ENCODE results near the gene RHOF. TPM values are rescaled to one million over a fixed set of nuclear protein-coding genes. Genes with fewer than 3 reads are reported as not detected.

The RHOF gene
- polyA plus RNA-seq, 1 experiment, result 5.3 TPM

- Histone ChIP-seq H3K4me3 (ENCODE audit: low read depth, low read length) (peak within 1 kb of the TSS; percentile 73), H3K27me3 (ENCODE audit: control insufficient read depth, insufficient read depth, low read length) (no peaks in the 10 kb centered on the region), H3K27ac (ENCODE audit: low read depth, low read length) (peak within 1 kb of the TSS; percentile 98), H3K9me3 (ENCODE audit: control insufficient read depth, insufficient read depth, low read length) (no peaks in the 10 kb centered on the region; the same call in 1 of the 2 replicates)
- CTCF ChIA-PET, result interaction anchor here (1.2 to 5.9 kb wide), 2 partner anchors 8 to 117 kb away, joined by 5 to 67 read pairs; partner anchors contain the start of gene RHOF
- POLR2A ChIA-PET, result interaction anchor here (1.4 to 6.1 kb wide), 2 partner anchors 7 to 69 kb away, joined by 9 to 58 read pairs; no protein-coding TSS in a partner anchor
- TF ChIP-seq, protein P1, sequence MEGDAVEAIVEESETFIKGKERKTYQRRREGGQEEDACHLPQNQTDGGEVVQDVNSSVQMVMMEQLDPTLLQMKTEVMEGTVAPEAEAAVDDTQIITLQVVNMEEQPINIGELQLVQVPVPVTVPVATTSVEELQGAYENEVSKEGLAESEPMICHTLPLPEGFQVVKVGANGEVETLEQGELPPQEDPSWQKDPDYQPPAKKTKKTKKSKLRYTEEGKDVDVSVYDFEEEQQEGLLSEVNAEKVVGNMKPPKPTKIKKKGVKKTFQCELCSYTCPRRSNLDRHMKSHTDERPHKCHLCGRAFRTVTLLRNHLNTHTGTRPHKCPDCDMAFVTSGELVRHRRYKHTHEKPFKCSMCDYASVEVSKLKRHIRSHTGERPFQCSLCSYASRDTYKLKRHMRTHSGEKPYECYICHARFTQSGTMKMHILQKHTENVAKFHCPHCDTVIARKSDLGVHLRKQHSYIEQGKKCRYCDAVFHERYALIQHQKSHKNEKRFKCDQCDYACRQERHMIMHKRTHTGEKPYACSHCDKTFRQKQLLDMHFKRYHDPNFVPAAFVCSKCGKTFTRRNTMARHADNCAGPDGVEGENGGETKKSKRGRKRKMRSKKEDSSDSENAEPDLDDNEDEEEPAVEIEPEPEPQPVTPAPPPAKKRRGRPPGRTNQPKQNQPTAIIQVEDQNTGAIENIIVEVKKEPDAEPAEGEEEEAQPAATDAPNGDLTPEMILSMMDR (IDR thresholded peaks at IDR 0.05; ENCODE audit: low read depth, low read length), result no peak
- no peak for DNase-seq (ENCODE audit: low read depth, low spot score)
Observed at GRCh38 chr12:121803861-121804416, 10.5 kb upstream of the RHOF start, which contains the start of gene SETD1B. TSS of gene SETD1B (plus strand) at chr12:121804009. CDS start at chr12:121804738, 729 bp downstream.

- ChIA-PET POLR2A (interaction anchor here (0.8 to 6.1 kb wide), 9 partner anchors 8 to 176 kb away, joined by 3 to 58 read pairs (median 6); partner anchors contain the start of gene PSMD9), CTCF (interaction anchor here (1.9 to 3.0 kb wide), 2 partner anchors 9 kb away, joined by 10 to 15 read pairs; partner anchors contain the start of gene RHOF)
- peak; percentile 92 for DNase-seq (ENCODE audit: low read depth, low spot score)
- Histone ChIP-seq H3K27ac (ENCODE audit: low read depth, low read length) (peak overlapping the region; percentile 98), H3K27me3 (ENCODE audit: control insufficient read depth, insufficient read depth, low read length) (no peaks in the 10 kb centered on the region), H3K9me3 (ENCODE audit: control insufficient read depth, insufficient read depth, low read length) (no peaks in the 10 kb centered on the region; the same call in 1 of the 2 replicates), H3K4me3 (ENCODE audit: low read depth, low read length) (peak overlapping the region; percentile 73)
- TF ChIP-seq, protein P1 (IDR thresholded peaks at IDR 0.05; ENCODE audit: low read depth, low read length), result no peak
Observed at GRCh38 chr12:121802843-121803698, 9.6 kb upstream of the RHOF start.

GRCh38 chr12:121802485-121802842 lies 9.0 kb upstream of the RHOF start:
- CTCF ChIA-PET, result interaction anchor here (1.0 to 3.0 kb wide), 3 partner anchors 9 to 250 kb away, joined by 3 to 15 read pairs (median 10); partner anchors contain the start of gene RHOF
- no peak for DNase-seq (ENCODE audit: low read depth, low spot score)
- Histone ChIP-seq H3K27me3 (ENCODE audit: control insufficient read depth, insufficient read depth, low read length) (no peaks in the 10 kb centered on the region), H3K9me3 (ENCODE audit: control insufficient read depth, insufficient read depth, low read length) (no peaks in the 10 kb centered on the region; the same call in 1 of the 2 replicates), H3K4me3 (ENCODE audit: low read depth, low read length) (peak overlapping the region; percentile 73), H3K27ac (ENCODE audit: low read depth, low read length) (peak overlapping the region; percentile 98)
- POLR2A ChIA-PET, result interaction anchor here (0.6 to 6.1 kb wide), 11 partner anchors 8 to 1618 kb away, joined by 3 to 58 read pairs (median 5); partner anchors contain the start of gene PSMD9
- TF ChIP-seq, protein P1 (IDR thresholded peaks at IDR 0.05; ENCODE audit: low read depth, low read length), result no peak

DNA sequence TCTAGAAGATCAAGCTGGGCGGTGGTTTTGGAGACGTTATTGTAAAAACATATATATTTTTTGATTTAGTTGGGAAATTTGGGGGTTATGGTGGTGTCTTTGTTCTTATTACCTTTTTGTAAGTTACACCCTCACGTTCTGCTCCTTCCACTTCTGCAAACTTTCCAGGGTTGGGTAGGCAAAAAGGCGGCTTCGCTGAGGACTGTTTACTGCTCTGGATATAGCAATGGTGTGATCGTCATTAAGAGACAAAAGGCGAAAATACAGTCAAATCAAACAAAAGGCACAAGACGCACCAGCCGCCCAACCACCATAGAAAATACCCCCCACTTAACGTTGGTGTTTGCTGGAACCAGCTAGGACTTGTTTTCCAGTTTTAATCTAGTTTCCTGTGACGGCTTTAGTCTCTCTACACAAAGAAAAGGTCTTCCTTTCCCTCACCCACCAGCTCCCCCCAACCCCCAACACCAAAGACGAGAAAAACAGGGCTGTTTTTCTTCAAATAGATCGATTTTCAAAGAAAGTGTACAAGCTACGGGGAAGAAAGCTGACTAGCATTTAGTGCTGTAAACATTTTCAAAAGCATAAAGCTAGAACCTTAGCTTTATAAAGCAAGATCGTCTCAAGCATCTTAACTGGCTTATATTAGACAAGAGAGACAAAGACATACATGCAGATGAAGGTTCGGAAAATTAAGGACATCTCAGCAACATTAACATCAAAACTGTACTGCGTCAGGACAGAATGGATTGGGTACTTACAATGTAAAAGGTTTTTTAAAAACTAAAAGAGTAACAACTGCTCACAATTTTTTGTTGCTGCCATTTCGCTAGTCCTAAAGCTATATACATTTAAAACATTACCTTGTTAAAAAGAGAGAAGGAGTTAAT lies 8.4 kb upstream of the RHOF start:
- POLR2A ChIA-PET, result interaction anchor here (0.6 to 6.1 kb wide), 8 partner anchors 9 to 1619 kb away, joined by 3 to 58 read pairs (median 4); partner anchors contain the start of gene PSMD9

More for the DNA sequence above, 8.4 kb upstream of the RHOF start:
- TF ChIP-seq, protein P1 (IDR thresholded peaks at IDR 0.05; ENCODE audit: low read depth, low read length), result no peak
- H3K9me3 ChIP-seq (ENCODE audit: control insufficient read depth, insufficient read depth, low read length), result no peaks in the 10 kb centered on the region; the same call in 1 of the 2 replicates
- CTCF ChIA-PET, result interaction anchor here (1.0 to 3.0 kb wide), 3 partner anchors 8 to 249 kb away, joined by 3 to 15 read pairs (median 10); partner anchors contain the start of gene RHOF
- H3K4me3 ChIP-seq (ENCODE audit: low read depth, low read length), result peak overlapping the region; percentile 73
- no peaks in the 10 kb centered on the region for H3K27me3 ChIP-seq (ENCODE audit: control insufficient read depth, insufficient read depth, low read length)
- H3K27ac ChIP-seq (ENCODE audit: low read depth, low read length), result peak overlapping the region; percentile 99
- no peak for DNase-seq (ENCODE audit: low read depth, low spot score)

Data from AG04450 (cell line).